Ishikawa (cell line): ENCODE data around the gene ADPRM.

Experiments used
- CEBPB ChIP-seq: IDR thresholded peaks from 2 replicates; pipeline ENCODE4 v1.6.1; 2012
- MAX ChIP-seq: IDR thresholded peaks from 2 replicates; pipeline ENCODE4 v1.6.1; 2012
- RAD21 ChIP-seq: IDR thresholded peaks from 2 replicates; pipeline ENCODE4 v1.6.1; 2012; ENCODE audit warnings: low read depth

GRCh38 chr17:10653987-10654386 is 43.4 kb upstream of the ADPRM start:
- TF ChIP-seq CEBPB (no peak), RAD21 (no peak), MAX (no peak)
